ENCODE measurements around the gene TRANK1. TPM values are rescaled to one million over a fixed set of nuclear protein-coding genes. Genes with fewer than 3 reads are reported as not detected.
"Not testable (repeated sequence)": the region's sequence is repeated elsewhere in the genome, so short reads cannot be mapped to it uniquely, and the experiment has no call there.

TRANK1 gene
- total and polyA plus RNA-seq, 4 experiments from 2014 or later, result 9.6 to 155 (median 97.3) TPM

GRCh38 chr3:36959821-36960220 lies 15.0 kb upstream of the TRANK1 start:
- intact Hi-C loops (cut with micrococcal nuclease), result loop anchor here (10.0 kb wide), 1 partner anchor 995 kb away; no protein-coding TSS in a partner anchor
- CTCF ChIA-PET (ENCODE audit: partially characterized antibody), result interaction anchor here (0.7 to 7.4 kb wide), 14 partner anchors 9 to 232 kb away, joined by 3 to 100 read pairs (median 10); partner anchors contain the start of genes EPM2AIP1, MLH1 and TRANK1

GRCh38 chr3:36957862-36958686 lies 13.2 kb upstream of the TRANK1 start:
- no peaks in the 10 kb centered on the region for H3K36me3 Mint-ChIP-seq
- H3K4me3 ChIP-seq (ENCODE audit: low read length in 2 of 2), result no peak overlapping the region
- no peaks in the 10 kb centered on the region for H3K36me3 ChIP-seq (ENCODE audit: insufficient read depth, low read length)
- no peaks in the 10 kb centered on the region for H3K27me3 ChIP-seq (ENCODE audit: insufficient read depth, low read length)
- H3K27ac Mint-ChIP-seq, result peak overlapping the region; percentile 61 to 85 (median 77)
- no peak for DNase-seq
- no peaks in the 10 kb centered on the region for H3K27me3 Mint-ChIP-seq
- intact Hi-C loops (cut with micrococcal nuclease), result loop anchor here (1.0 to 10.0 kb wide), 6 partner anchors 36 to 993 kb away; no protein-coding TSS in a partner anchor
- H3K4me1 ChIP-seq (ENCODE audit: insufficient read depth, low read length), result peaks cover 9% of the 10 kb centered on the region
- CTCF ChIA-PET (ENCODE audit: partially characterized antibody), result interaction anchor here (0.6 to 7.4 kb wide), 47 partner anchors 7 to 297 kb away, joined by 3 to 100 read pairs (median 6); partner anchors contain the start of genes EPM2AIP1, MLH1 and TRANK1
- peaks cover 10 to 12% (median 11%) of the 10 kb centered on the region in 4 donors for H3K4me1 Mint-ChIP-seq
- no peak overlapping the region for H3K27ac ChIP-seq (ENCODE audit: low read depth, low read length)
- POLR2A ChIA-PET (ENCODE audit: partially characterized antibody), result interaction anchor here (0.6 to 3.2 kb wide), 14 partner anchors 12 to 123 kb away, joined by 3 to 27 read pairs (median 4); partner anchors contain the start of genes EPM2AIP1, MLH1 and TRANK1
- H3K4me3 Mint-ChIP-seq, result peak overlapping the region in 5 of 8 donors; percentile 4 to 65 (median 40)
- H3K9me3 Mint-ChIP-seq, result no peaks in the 10 kb centered on the region
- H3K9me3 ChIP-seq (ENCODE audit: control insufficient read depth in 1 of 2, low read length in 2 of 2), result no peaks in the 10 kb centered on the region

More at GRCh38 chr3:36959821-36960220, 15.0 kb upstream of the TRANK1 start:
- H3K36me3 ChIP-seq (ENCODE audit: insufficient read depth, low read length), result no peaks in the 10 kb centered on the region
- peak overlapping the region in 1 of 7 donors; percentile 29 for H3K27ac Mint-ChIP-seq
- POLR2A ChIA-PET (ENCODE audit: partially characterized antibody), result interaction anchor here (1.5 kb wide), 1 partner anchor 16 kb away, joined by 3 read pairs; no protein-coding TSS in a partner anchor
- H3K9me3 ChIP-seq (ENCODE audit: control insufficient read depth in 1 of 2, low read length in 2 of 2), result no peaks in the 10 kb centered on the region
- H3K27me3 Mint-ChIP-seq, result no peaks in the 10 kb centered on the region
- peaks cover 9% of the 10 kb centered on the region for H3K4me1 ChIP-seq (ENCODE audit: insufficient read depth, low read length)
- no peak overlapping the region for H3K4me3 Mint-ChIP-seq
- H3K4me1 Mint-ChIP-seq, result peaks cover 11 to 12% (median 12%) of the 10 kb centered on the region in 4 donors
- H3K9me3 Mint-ChIP-seq, result no peaks in the 10 kb centered on the region
- H3K27me3 ChIP-seq (ENCODE audit: insufficient read depth, low read length), result no peaks in the 10 kb centered on the region
- no peak for DNase-seq
- H3K4me3 ChIP-seq (ENCODE audit: low read length in 2 of 2), result no peak overlapping the region
- H3K36me3 Mint-ChIP-seq, result no peaks in the 10 kb centered on the region
- H3K27ac ChIP-seq (ENCODE audit: low read depth, low read length), result no peak overlapping the region

GRCh38 chr3:36957063-36957462 lies 12.2 kb upstream of the TRANK1 start:
- DNase-seq, result no peak
- Histone ChIP-seq H3K27ac (ENCODE audit: low read depth, low read length) (no peak overlapping the region), H3K4me1 (ENCODE audit: insufficient read depth, low read length) (peaks cover 9% of the 10 kb centered on the region), H3K9me3 (ENCODE audit: control insufficient read depth in 1 of 2, low read length in 2 of 2) (no peaks in the 10 kb centered on the region), H3K36me3 (ENCODE audit: insufficient read depth, low read length) (no peaks in the 10 kb centered on the region), H3K4me3 (ENCODE audit: low read length in 2 of 2) (no peak overlapping the region), H3K27me3 (ENCODE audit: insufficient read depth, low read length) (no peaks in the 10 kb centered on the region)
- ChIA-PET CTCF (ENCODE audit: partially characterized antibody) (interaction anchor here (0.9 to 7.4 kb wide), 14 partner anchors 11 to 228 kb away, joined by 3 to 100 read pairs (median 22); partner anchors contain the start of genes EPM2AIP1, MLH1 and TRANK1), POLR2A (ENCODE audit: partially characterized antibody) (interaction anchor here (1.5 to 3.2 kb wide), 3 partner anchors 12 to 56 kb away, joined by 3 to 27 read pairs (median 8); partner anchors contain the start of gene TRANK1)
- intact Hi-C loops (cut with micrococcal nuclease), result loop anchor here (10.0 kb wide), 1 partner anchor 992 kb away; no protein-coding TSS in a partner anchor
- Mint-ChIP-seq H3K4me1 (peaks cover 10 to 12% (median 11%) of the 10 kb centered on the region in 4 donors), H3K36me3 (no peaks in the 10 kb centered on the region), H3K9me3 (no peaks in the 10 kb centered on the region), H3K4me3 (no peak overlapping the region), H3K27ac (peak overlapping the region in 1 of 7 donors; percentile 17), H3K27me3 (no peaks in the 10 kb centered on the region)

DNA sequence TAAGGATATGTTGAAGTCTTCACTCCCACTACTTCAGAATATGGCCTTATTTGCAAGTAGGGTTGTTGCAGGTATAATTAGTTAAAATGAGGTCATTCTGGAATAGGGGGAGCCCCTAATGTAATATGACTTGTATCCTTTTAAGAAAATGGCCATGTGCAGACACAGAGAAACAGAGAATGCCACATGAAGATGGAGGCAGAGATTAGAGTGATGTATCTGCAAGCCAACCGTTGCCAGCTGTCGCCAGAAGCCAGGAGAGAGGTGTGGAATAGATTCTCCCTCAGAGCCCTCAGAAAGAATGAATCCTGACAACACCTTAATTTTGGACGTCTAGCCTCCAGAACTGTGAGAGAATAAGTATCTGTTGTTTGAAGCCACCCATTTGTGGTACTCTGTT lies 11.3 kb upstream of the TRANK1 start:
- POLR2A ChIA-PET (ENCODE audit: partially characterized antibody), result interaction anchor here (1.0 to 3.2 kb wide), 2 partner anchors 11 to 18 kb away, joined by 3 to 27 read pairs; partner anchors contain the start of gene TRANK1
- no peak overlapping the region for H3K27ac Mint-ChIP-seq
- DNase-seq, result no peak

DNA sequence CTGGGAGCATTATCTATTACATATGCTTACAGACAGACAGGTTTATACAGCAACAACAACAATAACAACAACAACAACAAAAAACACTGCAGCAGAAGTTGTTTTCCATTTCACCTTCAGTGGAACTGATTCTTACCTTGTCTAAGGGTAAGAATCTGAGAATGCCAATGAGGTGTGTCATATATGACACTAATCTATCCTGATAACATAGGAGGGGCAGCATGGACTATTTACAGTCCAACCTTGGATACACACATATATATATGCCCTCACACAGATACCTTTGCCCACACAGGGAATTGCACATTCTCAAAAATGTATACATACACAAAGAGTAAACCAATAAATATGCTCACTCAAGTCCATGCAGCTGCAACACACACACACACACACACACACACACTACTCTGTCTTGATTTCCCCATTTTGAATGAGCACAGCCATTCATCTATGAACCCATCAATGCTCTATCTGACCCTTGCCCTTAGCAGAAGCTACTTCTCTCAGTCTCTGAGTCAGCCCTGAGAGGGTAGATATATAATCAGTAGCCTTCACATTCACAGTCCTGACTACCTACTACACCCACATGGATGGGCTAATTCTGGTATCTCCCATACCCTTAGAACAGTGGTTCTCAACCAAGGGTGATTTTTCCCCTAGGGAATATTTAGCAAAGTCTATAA lies 9.7 kb upstream of the TRANK1 start:
- no peak overlapping the region for H3K4me3 ChIP-seq (ENCODE audit: low read length in 2 of 2)
- POLR2A ChIA-PET (ENCODE audit: partially characterized antibody), result interaction anchor here (0.6 to 1.1 kb wide), 2 partner anchors 48 to 79 kb away, joined by 3 to 5 read pairs; no protein-coding TSS in a partner anchor
- no peak overlapping the region for H3K4me3 Mint-ChIP-seq
- CTCF ChIA-PET (ENCODE audit: partially characterized antibody), result interaction anchor here (1.0 to 7.4 kb wide), 5 partner anchors 13 to 224 kb away, joined by 3 to 100 read pairs (median 3); no protein-coding TSS in a partner anchor
- no peaks in the 10 kb centered on the region for H3K27me3 ChIP-seq (ENCODE audit: insufficient read depth, low read length)
- intact Hi-C loops (cut with micrococcal nuclease), result loop anchor here (10.0 kb wide), 1 partner anchor 990 kb away; no protein-coding TSS in a partner anchor
- peaks cover 9% of the 10 kb centered on the region for H3K4me1 ChIP-seq (ENCODE audit: insufficient read depth, low read length)
- H3K9me3 ChIP-seq (ENCODE audit: control insufficient read depth in 1 of 2, low read length in 2 of 2), result no peaks in the 10 kb centered on the region
- H3K27me3 Mint-ChIP-seq, result no peaks in the 10 kb centered on the region
- H3K4me1 Mint-ChIP-seq, result peaks cover 10 to 12% (median 11%) of the 10 kb centered on the region in 4 donors
- H3K36me3 ChIP-seq (ENCODE audit: insufficient read depth, low read length), result no peaks in the 10 kb centered on the region
- no peak overlapping the region for H3K27ac Mint-ChIP-seq
- no peaks in the 10 kb centered on the region for H3K9me3 Mint-ChIP-seq
- H3K27ac ChIP-seq (ENCODE audit: low read depth, low read length), result no peak overlapping the region
- H3K36me3 Mint-ChIP-seq, result no peaks in the 10 kb centered on the region
- no peak for DNase-seq

More for the DNA sequence above, 11.3 kb upstream of the TRANK1 start:
- H3K27ac ChIP-seq (ENCODE audit: low read depth, low read length), result no peak overlapping the region
- peaks cover 10 to 12% (median 11%) of the 10 kb centered on the region in 4 donors for H3K4me1 Mint-ChIP-seq
- H3K4me3 Mint-ChIP-seq, result no peak overlapping the region
- CTCF ChIA-PET (ENCODE audit: partially characterized antibody), result interaction anchor here (0.9 to 7.4 kb wide), 9 partner anchors 11 to 225 kb away, joined by 3 to 100 read pairs (median 7); partner anchors contain the start of gene TRANK1
- no peaks in the 10 kb centered on the region for H3K36me3 ChIP-seq (ENCODE audit: insufficient read depth, low read length)
- intact Hi-C loops (cut with micrococcal nuclease), result loop anchor here (10.0 kb wide), 1 partner anchor 991 kb away; no protein-coding TSS in a partner anchor
- no peaks in the 10 kb centered on the region for H3K27me3 ChIP-seq (ENCODE audit: insufficient read depth, low read length)
- H3K9me3 Mint-ChIP-seq, result no peaks in the 10 kb centered on the region
- no peaks in the 10 kb centered on the region for H3K36me3 Mint-ChIP-seq
- H3K27me3 Mint-ChIP-seq, result no peaks in the 10 kb centered on the region
- no peak overlapping the region for H3K4me3 ChIP-seq (ENCODE audit: low read length in 2 of 2)
- H3K9me3 ChIP-seq (ENCODE audit: control insufficient read depth in 1 of 2, low read length in 2 of 2), result no peaks in the 10 kb centered on the region
- H3K4me1 ChIP-seq (ENCODE audit: insufficient read depth, low read length), result peaks cover 9% of the 10 kb centered on the region

GRCh38 chr3:36947814-36948213 lies 3.0 kb upstream of the TRANK1 start:
- Mint-ChIP-seq H3K9me3 (peaks cover 0 to 24% (median 16%) of the 10 kb centered on the region in 8 donors), H3K27ac (peak overlapping the region in 1 of 7 donors; percentile 90), H3K4me3 (peak overlapping the region in 1 of 8 donors; percentile 32), H3K36me3 (peaks cover 11 to 15% of the 10 kb centered on the region in 2 donors), H3K4me1 (peaks cover 4 to 18% (median 11%) of the 10 kb centered on the region in 4 donors)
- H3K36me3 ChIP-seq (ENCODE audit: insufficient read depth, low read length); H3K27me3 ChIP-seq (ENCODE audit: insufficient read depth, low read length); H3K27ac ChIP-seq (ENCODE audit: low read depth, low read length); intact Hi-C loops (cut with micrococcal nuclease); H3K9me3 ChIP-seq (ENCODE audit: control insufficient read depth in 1 of 2, low read length in 2 of 2); H3K27me3 Mint-ChIP-seq; DNase-seq; H3K4me3 ChIP-seq (ENCODE audit: low read length in 2 of 2): not testable (repeated sequence)
- H3K4me1 ChIP-seq (ENCODE audit: insufficient read depth, low read length), result peaks cover 13% of the 10 kb centered on the region
- CTCF ChIA-PET (ENCODE audit: partially characterized antibody), result interaction anchor here (2.0 kb wide), 1 partner anchor 10 kb away, joined by 9 read pairs; no protein-coding TSS in a partner anchor
- POLR2A ChIA-PET (ENCODE audit: partially characterized antibody), result interaction anchor here (1.3 to 2.3 kb wide), 2 partner anchors 41 to 45 kb away, joined by 3 to 10 read pairs; partner anchors contain the start of genes EPM2AIP1 and MLH1
